ENCODE measurements around the gene ZDHHC3.

- TF ChIP-seq CTCF (IDR thresholded peaks at IDR 0.05) (no peak), POLR2A (IDR thresholded peaks at IDR 0.05) (no peak)
Observed at GRCh38 chr3:44875596-44875995, 100.4 kb downstream of the ZDHHC3 start.

Data from adrenal gland (tissue), 5 donors.